ENCODE results near the gene INPP5D. TPM values are rescaled to one million over a fixed set of nuclear protein-coding genes. Genes with fewer than 3 reads are reported as not detected.

The INPP5D gene
- total and polyA plus RNA-seq, 2 of the 13 experiments (the other 11 are each of a cell fraction or from before 2014, with no cell fraction given) = 16.7 to 18.0 TPM

DNA sequence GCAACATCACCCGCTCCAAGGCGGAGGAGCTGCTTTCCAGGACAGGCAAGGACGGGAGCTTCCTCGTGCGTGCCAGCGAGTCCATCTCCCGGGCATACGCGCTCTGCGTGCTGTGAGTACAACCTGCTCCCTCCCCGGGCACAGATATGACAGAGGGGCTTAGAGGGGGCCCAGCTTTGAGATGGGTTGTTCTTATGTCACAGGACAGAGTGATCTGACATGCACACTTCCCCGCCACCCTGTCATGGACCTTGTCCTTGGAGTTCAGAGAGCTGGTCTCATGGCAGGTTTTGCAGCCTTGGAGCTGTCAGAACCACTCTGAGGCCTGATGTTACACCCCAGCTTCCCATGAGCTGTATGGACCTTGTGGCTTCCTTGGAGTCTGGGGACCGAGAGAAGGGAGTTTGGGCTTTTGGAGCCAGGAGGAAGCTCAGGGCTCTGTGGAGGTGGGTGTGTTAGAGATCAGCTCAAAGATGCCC lies 398 bp downstream of the INPP5D start (continued):
- TF ChIP-seq ZNF709 (CRISPR knock-in tag; IDR thresholded peaks at IDR 0.05) = peak; percentile 17; the same call in 1 of the 2 replicates
- TF ChIP-seq ZNF446 (CRISPR knock-in tag; IDR thresholded peaks at IDR 0.05) = no peak
- TF ChIP-seq, protein P1, sequence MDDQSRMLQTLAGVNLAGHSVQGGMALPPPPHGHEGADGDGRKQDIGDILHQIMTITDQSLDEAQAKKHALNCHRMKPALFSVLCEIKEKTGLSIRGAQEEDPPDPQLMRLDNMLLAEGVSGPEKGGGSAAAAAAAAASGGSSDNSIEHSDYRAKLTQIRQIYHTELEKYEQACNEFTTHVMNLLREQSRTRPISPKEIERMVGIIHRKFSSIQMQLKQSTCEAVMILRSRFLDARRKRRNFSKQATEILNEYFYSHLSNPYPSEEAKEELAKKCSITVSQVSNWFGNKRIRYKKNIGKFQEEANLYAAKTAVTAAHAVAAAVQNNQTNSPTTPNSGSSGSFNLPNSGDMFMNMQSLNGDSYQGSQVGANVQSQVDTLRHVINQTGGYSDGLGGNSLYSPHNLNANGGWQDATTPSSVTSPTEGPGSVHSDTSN (CRISPR knock-in tag; IDR thresholded peaks at IDR 0.05; ENCODE audit: borderline replicate concordance) = no peak
- TF ChIP-seq ZSCAN12 (CRISPR knock-in tag; IDR thresholded peaks at IDR 0.05) = no peak
- no peak for TF ChIP-seq ZFP90 (CRISPR knock-in tag; IDR thresholded peaks at IDR 0.05; ENCODE audit: borderline replicate concordance)
- TF ChIP-seq PHF5A (CRISPR knock-in tag; IDR thresholded peaks at IDR 0.05; ENCODE audit: low read depth, unreplicated experiment) = no peak
- TF ChIP-seq FLYWCH1 (CRISPR knock-in tag; IDR thresholded peaks at IDR 0.05) = no peak
- TF ChIP-seq, protein P2, sequence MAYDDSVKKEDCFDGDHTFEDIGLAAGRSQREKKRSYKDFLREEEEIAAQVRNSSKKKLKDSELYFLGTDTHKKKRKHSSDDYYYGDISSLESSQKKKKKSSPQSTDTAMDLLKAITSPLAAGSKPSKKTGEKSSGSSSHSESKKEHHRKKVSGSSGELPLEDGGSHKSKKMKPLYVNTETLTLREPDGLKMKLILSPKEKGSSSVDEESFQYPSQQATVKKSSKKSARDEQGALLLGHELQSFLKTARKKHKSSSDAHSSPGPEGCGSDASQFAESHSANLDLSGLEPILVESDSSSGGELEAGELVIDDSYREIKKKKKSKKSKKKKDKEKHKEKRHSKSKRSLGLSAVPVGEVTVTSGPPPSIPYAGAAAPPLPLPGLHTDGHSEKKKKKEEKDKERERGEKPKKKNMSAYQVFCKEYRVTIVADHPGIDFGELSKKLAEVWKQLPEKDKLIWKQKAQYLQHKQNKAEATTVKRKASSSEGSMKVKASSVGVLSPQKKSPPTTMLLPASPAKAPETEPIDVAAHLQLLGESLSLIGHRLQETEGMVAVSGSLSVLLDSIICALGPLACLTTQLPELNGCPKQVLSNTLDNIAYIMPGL (CRISPR knock-in tag; IDR thresholded peaks at IDR 0.05; ENCODE audit: borderline replicate concordance in 1 of 2, low read depth in 1 of 2) = no peak; a peak in 2 of 4 replicates
- TF ChIP-seq ZSCAN30 (CRISPR knock-in tag; IDR thresholded peaks at IDR 0.05) = no peak
- TF ChIP-seq ZKSCAN8 (CRISPR knock-in tag; IDR thresholded peaks at IDR 0.05; ENCODE audit: borderline replicate concordance) = peak; percentile 7; the same call in 1 of the 2 replicates
- no peak for TF ChIP-seq PLRG1 (conservative IDR thresholded peaks at IDR 0.05)
- TF ChIP-seq ZKSCAN5 (CRISPR knock-in tag; IDR thresholded peaks at IDR 0.05) = no peak
- TF ChIP-seq ZNF121 (CRISPR knock-in tag; IDR thresholded peaks at IDR 0.05) = no peak
- TF ChIP-seq ZBTB1 (CRISPR knock-in tag; IDR thresholded peaks at IDR 0.05; ENCODE audit: borderline replicate concordance) = no peak
- no peak for TF ChIP-seq YY1 (IDR thresholded peaks at IDR 0.05; ENCODE audit: insufficient read depth, insufficient replicate concordance, low read depth, low read length)
- TF ChIP-seq HNRNPK (IDR thresholded peaks at IDR 0.05; ENCODE audit: low read depth, low read length, poor library complexity, severe bottlenecking) = no peak
- TF ChIP-seq, protein P3, sequence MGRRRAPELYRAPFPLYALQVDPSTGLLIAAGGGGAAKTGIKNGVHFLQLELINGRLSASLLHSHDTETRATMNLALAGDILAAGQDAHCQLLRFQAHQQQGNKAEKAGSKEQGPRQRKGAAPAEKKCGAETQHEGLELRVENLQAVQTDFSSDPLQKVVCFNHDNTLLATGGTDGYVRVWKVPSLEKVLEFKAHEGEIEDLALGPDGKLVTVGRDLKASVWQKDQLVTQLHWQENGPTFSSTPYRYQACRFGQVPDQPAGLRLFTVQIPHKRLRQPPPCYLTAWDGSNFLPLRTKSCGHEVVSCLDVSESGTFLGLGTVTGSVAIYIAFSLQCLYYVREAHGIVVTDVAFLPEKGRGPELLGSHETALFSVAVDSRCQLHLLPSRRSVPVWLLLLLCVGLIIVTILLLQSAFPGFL (CRISPR knock-in tag; IDR thresholded peaks at IDR 0.05) = no peak
- no peak; the same call in 1 of the 2 replicates for TF ChIP-seq ZNF841 (CRISPR knock-in tag; IDR thresholded peaks at IDR 0.05; ENCODE audit: borderline replicate concordance)
- TF ChIP-seq ZNF335 (CRISPR knock-in tag; IDR thresholded peaks at IDR 0.05) = no peak
- TF ChIP-seq ADNP (CRISPR knock-in tag; IDR thresholded peaks at IDR 0.05) = no peak
- TF ChIP-seq, protein P4, sequence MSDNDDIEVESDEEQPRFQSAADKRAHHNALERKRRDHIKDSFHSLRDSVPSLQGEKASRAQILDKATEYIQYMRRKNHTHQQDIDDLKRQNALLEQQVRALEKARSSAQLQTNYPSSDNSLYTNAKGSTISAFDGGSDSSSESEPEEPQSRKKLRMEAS (IDR thresholded peaks at IDR 0.05) = no peak; the same call in none of the 2 replicates
- no peak for TF ChIP-seq SOX5 (CRISPR knock-in tag; IDR thresholded peaks at IDR 0.05; ENCODE audit: borderline replicate concordance)
- no peak for TF ChIP-seq NR3C1 (CRISPR knock-in tag; IDR thresholded peaks at IDR 0.05)
- TF ChIP-seq ZNF781 (CRISPR knock-in tag; IDR thresholded peaks at IDR 0.05; ENCODE audit: borderline replicate concordance, not compliant biosample characterization) = no peak
- no peak for TF ChIP-seq PPARG (CRISPR knock-in tag; conservative IDR thresholded peaks at IDR 0.05)
- TF ChIP-seq, protein P5, sequence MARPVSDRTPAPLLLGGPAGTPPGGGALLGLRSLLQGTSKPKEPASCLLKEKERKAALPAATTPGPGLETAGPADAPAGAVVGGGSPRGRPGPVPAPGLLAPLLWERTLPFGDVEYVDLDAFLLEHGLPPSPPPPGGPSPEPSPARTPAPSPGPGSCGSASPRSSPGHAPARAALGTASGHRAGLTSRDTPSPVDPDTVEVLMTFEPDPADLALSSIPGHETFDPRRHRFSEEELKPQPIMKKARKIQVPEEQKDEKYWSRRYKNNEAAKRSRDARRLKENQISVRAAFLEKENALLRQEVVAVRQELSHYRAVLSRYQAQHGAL (CRISPR knock-in tag; IDR thresholded peaks at IDR 0.05; ENCODE audit: not compliant biosample characterization) = no peak
- TF ChIP-seq HNRNPLL (IDR thresholded peaks at IDR 0.05; ENCODE audit: low read depth, low read length, poor library complexity, severe bottlenecking) = no peak
